Uterus (tissue), 2 donors: ENCODE measurements around the gene CALHM6.

Experiments used
- POLR2A ChIP-seq, 2 donors: fragments of 450-650 bp; IDR thresholded peaks; one replicate each; pipeline ENCODE4 v1.6.1; 2016; ENCODE audit warnings: antibody characterized with exemption in 2 of 2, mild to moderate bottlenecking in 1 of 2, moderate library complexity in 1 of 2
- TF ChIP-seq, protein P1 (sequence below), 4 experiments: fragments of 200-600 bp in 2 of 4; fragments of 450-650 bp in 2 of 4; sonication (generic) in 2 of 4; IDR thresholded peaks; one replicate each; pipeline ENCODE4 v1.5.1; 2016 to 2019; ENCODE audit warnings: antibody characterized with exemption in 4 of 4, mild to moderate bottlenecking in 2 of 4, moderate library complexity in 1 of 4

DNA sequence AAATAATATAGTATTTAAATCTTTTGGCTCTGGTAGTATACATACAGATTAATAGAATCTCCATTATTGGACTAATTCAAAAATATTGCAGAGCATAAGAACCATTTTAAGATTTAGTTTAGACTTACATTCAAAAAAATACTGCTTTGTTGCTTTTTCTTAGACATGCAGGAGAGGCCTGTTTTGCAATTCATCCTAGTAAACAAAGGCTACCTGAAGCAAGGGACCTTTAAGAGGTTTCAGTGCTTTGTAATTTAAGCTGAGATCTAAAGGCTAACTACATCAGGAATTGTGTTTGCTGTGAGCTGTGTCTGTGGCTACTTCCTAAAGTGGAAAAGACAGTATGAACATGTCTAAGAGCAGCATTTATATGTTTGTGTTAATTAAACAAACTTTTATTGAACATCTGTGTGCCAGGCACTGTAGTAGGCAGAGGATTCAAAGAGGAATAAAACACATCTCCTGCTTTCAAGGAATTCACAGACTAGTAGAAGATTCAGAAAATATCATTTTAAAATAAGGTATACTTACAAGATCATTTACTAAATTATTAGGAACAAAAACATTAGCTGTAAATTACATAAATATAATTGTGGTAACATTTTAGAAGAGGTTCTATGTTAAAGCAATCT is 29.1 kb upstream of the CALHM6 start:
- TF ChIP-seq POLR2A (IDR thresholded peaks at IDR 0.05) = no peak
- TF ChIP-seq, protein P1, sequence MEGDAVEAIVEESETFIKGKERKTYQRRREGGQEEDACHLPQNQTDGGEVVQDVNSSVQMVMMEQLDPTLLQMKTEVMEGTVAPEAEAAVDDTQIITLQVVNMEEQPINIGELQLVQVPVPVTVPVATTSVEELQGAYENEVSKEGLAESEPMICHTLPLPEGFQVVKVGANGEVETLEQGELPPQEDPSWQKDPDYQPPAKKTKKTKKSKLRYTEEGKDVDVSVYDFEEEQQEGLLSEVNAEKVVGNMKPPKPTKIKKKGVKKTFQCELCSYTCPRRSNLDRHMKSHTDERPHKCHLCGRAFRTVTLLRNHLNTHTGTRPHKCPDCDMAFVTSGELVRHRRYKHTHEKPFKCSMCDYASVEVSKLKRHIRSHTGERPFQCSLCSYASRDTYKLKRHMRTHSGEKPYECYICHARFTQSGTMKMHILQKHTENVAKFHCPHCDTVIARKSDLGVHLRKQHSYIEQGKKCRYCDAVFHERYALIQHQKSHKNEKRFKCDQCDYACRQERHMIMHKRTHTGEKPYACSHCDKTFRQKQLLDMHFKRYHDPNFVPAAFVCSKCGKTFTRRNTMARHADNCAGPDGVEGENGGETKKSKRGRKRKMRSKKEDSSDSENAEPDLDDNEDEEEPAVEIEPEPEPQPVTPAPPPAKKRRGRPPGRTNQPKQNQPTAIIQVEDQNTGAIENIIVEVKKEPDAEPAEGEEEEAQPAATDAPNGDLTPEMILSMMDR (IDR thresholded peaks at IDR 0.05) = no peak
